Measurements from ENCODE around the gene MED14. TPM values are rescaled to one million over a fixed set of nuclear protein-coding genes. Genes with fewer than 3 reads are reported as not detected.

Gene MED14
- total RNA-seq, 1 donor from 2014 or later, result 53.0 TPM

GRCh38 chrX:40721489-40722106 is 13.7 kb downstream of the MED14 start:
- H3K27ac Mint-ChIP-seq (ENCODE audit: unreplicated experiment), result no peak overlapping the region
- DNase-seq (ENCODE audit: extremely low spot score, unreplicated experiment), result no peak
- H3K4me3 Mint-ChIP-seq (ENCODE audit: unreplicated experiment), result no peak overlapping the region
- TF ChIP-seq CTCF (IDR thresholded peaks at IDR 0.05), result no peak
- H3K36me3 Mint-ChIP-seq (ENCODE audit: unreplicated experiment), result peaks cover 24% of the 10 kb centered on the region
- H3K27me3 Mint-ChIP-seq (ENCODE audit: unreplicated experiment), result no peaks in the 10 kb centered on the region
- peaks cover 2% of the 10 kb centered on the region for H3K4me1 Mint-ChIP-seq (ENCODE audit: unreplicated experiment)
- H3K9me3 Mint-ChIP-seq (ENCODE audit: unreplicated experiment), result peaks cover 9% of the 10 kb centered on the region

- peaks cover 2% of the 10 kb centered on the region for H3K4me1 Mint-ChIP-seq (ENCODE audit: unreplicated experiment)
- TF ChIP-seq CTCF (IDR thresholded peaks at IDR 0.05), result no peak
- H3K27me3 Mint-ChIP-seq (ENCODE audit: unreplicated experiment), result no peaks in the 10 kb centered on the region
- DNase-seq (ENCODE audit: extremely low spot score, unreplicated experiment), result no peak
- H3K27ac Mint-ChIP-seq (ENCODE audit: unreplicated experiment), result no peak overlapping the region
- peaks cover 24% of the 10 kb centered on the region for H3K36me3 Mint-ChIP-seq (ENCODE audit: unreplicated experiment)
- peaks cover 13% of the 10 kb centered on the region for H3K9me3 Mint-ChIP-seq (ENCODE audit: unreplicated experiment)
- no peak overlapping the region for H3K4me3 Mint-ChIP-seq (ENCODE audit: unreplicated experiment)
These were observed 14.6 kb downstream of the MED14 start for GRCh38 chrX:40720792-40721191.

GRCh38 chrX:40720339-40720738 is 15.0 kb downstream of the MED14 start:
- TF ChIP-seq CTCF (IDR thresholded peaks at IDR 0.05), result no peak
- Mint-ChIP-seq H3K9me3 (ENCODE audit: unreplicated experiment) (peaks cover 14% of the 10 kb centered on the region), H3K4me1 (ENCODE audit: unreplicated experiment) (peaks cover 2% of the 10 kb centered on the region), H3K27me3 (ENCODE audit: unreplicated experiment) (no peaks in the 10 kb centered on the region), H3K4me3 (ENCODE audit: unreplicated experiment) (no peak overlapping the region), H3K27ac (ENCODE audit: unreplicated experiment) (no peak overlapping the region), H3K36me3 (ENCODE audit: unreplicated experiment) (peaks cover 23% of the 10 kb centered on the region)
- DNase-seq (ENCODE audit: extremely low spot score, unreplicated experiment), result no peak

GRCh38 chrX:40719731-40720130 is 15.6 kb downstream of the MED14 start:
- Mint-ChIP-seq H3K27ac (ENCODE audit: unreplicated experiment) (peak overlapping the region; percentile 11), H3K4me1 (ENCODE audit: unreplicated experiment) (peaks cover 2% of the 10 kb centered on the region), H3K27me3 (ENCODE audit: unreplicated experiment) (no peaks in the 10 kb centered on the region), H3K9me3 (ENCODE audit: unreplicated experiment) (peaks cover 14% of the 10 kb centered on the region), H3K4me3 (ENCODE audit: unreplicated experiment) (no peak overlapping the region), H3K36me3 (ENCODE audit: unreplicated experiment) (peaks cover 20% of the 10 kb centered on the region)
- TF ChIP-seq CTCF (IDR thresholded peaks at IDR 0.05), result no peak
- no peak for DNase-seq (ENCODE audit: extremely low spot score, unreplicated experiment)

GRCh38 chrX:40719218-40719617 is 16.1 kb downstream of the MED14 start:
- no peak for DNase-seq (ENCODE audit: extremely low spot score, unreplicated experiment)
- Mint-ChIP-seq H3K4me3 (ENCODE audit: unreplicated experiment) (no peak overlapping the region), H3K9me3 (ENCODE audit: unreplicated experiment) (peaks cover 14% of the 10 kb centered on the region), H3K27ac (ENCODE audit: unreplicated experiment) (no peak overlapping the region), H3K36me3 (ENCODE audit: unreplicated experiment) (peaks cover 20% of the 10 kb centered on the region), H3K27me3 (ENCODE audit: unreplicated experiment) (no peaks in the 10 kb centered on the region), H3K4me1 (ENCODE audit: unreplicated experiment) (peaks cover 2% of the 10 kb centered on the region)
- TF ChIP-seq CTCF (IDR thresholded peaks at IDR 0.05), result no peak
